ELF-1 (cell line): ENCODE measurements around the gene TMEM269.
A peak's percentile ranks its signal among the peaks of the same experiment; 100 is the strongest.
"Not testable (repeated sequence)": the region's sequence is repeated elsewhere in the genome, so short reads cannot be mapped to it uniquely, and the experiment has no call there.

ENCODE experiments used
- DNase-seq: peaks from one replicate; pipeline ENCODE4 v3.0.0-alpha.2; 2016; ENCODE audit warnings: low read depth, low spot score

The TMEM269 gene

DNA sequence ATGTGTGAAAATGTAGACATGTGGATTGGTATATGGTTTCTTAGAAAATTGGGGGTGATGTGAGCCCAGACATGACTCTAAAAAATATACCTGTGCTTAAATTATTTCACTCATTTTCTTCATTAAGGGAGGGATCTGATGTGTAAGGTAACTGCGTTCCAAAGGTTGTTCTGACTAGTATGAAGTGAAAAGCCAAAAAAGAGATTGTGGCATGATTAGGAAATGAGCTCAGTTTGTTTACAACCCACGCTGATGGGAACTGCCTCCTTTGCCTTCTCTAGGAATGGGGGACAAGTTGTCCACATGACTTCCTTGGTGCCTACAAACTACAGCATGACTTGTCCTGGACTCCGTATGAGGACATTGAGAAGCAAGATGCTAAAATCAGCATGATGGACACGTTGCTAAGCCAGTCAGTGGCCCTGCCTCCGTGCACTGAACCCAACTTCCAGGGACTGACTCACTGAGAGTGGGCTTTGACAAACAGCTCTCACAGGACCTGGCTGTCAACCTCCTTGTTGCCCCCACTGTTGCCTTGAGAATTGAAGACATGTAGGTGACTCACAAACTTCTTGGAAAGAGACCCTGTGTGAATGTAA lies 9.8 kb upstream of the TMEM269 start:
- DNase-seq: no peak

DNA sequence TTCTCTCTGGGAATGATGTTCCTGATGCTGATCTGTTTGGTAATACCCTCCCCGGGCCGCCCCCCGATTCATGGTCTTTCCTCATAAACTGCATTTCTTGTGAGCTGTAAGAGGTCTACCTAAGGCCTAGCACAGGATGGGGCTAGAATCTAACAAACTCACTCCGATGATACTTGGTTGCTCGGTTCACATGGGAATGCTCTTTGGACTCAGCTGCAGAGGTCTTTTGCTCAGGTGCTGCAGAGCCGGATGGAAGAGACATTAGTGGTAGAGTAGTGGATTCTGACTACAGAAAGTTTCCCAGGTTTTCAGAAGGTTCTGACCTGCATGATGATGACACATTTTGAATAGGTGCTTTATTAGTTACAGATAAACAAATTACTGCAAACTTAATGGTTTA lies 8.3 kb upstream of the TMEM269 start:
- DNase-seq: no peak

DNA sequence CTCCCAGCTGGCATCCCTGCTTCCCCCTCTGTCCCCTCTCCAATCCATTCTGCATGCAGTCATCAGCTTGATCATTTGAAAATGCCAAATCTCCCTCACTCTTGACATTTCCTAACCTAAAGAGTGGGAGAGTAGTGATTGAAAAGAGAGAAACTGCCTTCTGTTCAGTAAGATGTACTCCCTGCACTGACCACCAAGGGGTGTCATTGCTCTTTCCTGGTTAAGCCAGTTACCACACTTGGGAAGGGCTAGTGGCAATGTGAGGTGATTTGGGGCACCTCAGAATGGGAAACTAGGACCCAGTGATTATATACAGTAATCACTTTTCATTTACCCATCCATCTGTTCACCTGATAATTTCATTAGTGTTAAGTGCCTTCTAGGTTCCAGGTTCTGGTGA lies 6.9 kb upstream of the TMEM269 start:
- no peak for DNase-seq

DNA sequence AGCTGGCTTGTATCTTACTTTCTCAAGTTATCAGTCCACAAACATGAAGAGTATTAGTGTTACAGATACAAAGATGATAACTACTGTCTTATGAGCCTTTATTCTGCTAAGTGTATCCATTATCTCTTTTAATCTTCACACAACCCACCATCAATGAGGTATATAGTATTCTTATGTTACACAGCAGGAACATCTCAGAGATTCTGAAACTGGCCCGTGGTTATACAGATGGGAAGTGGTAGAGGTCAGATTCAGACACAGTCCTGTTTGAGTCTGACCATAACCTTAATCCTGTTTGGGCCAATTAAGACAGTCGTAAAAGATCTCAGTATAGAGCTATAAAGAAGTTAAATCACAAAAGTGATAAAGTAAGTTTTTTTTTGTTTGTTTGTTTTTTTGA lies 5.1 kb upstream of the TMEM269 start:
- DNase-seq: no peak

DNA sequence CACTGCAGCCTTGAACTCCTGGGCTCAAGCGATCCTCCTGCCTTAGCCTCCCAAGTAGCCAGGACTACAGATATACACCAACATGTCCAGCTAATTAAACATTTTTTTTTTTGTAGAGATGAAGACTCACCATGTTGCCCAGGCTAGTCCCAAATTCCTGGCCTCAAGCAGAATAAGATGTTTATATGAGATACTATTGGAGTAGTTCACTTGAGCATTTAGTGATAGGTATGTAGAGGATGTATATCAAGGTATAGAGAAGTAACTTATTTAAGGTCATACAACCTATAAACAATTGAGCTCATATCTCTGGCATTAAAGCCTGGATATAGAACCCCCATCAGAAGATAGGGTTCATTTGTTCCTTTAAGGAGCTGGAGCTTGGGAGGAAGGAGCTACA lies 4.6 kb upstream of the TMEM269 start:
- DNase-seq: no peak

DNA sequence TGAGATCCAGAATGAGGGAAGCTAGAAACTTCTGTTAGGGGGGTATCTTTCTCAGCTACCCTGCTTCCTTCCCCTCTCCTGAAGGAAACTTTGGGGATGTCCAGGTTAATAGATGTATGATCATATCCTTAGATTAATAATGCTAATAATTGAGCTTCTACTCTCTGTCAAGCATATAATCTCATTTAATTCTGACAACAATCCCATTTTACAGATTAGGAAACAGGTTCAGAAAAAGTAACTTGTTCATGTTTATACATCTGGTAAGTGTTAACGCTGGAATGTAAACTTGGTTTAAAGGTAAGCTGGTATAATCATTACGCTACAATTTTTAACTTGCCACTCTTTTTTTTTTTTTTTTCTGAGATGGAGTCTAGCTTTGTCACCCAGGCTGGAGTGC lies 1.7 kb upstream of the TMEM269 start:
- DNase-seq: no peak

DNA sequence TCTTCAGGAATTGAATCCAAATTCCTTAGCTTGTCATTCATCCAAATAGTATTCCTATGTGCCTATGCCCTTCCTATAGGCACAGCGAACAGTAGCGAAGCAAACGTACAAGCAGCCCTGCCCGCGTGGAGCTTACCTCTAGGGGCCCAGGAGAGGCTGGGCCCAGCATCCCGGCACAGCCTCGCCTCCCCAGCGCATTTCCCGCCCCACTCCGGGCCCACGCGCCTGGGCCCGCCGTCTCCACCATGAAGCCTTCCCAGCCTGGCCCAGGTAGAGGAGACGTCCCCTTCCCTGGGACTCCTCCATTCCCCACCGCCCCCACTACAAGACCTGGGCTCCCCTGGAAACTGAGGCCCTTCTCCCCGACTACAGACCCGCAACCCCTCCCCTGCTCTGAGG lies 245 bp upstream of the TMEM269 start:
- DNase-seq: no peak

DNA sequence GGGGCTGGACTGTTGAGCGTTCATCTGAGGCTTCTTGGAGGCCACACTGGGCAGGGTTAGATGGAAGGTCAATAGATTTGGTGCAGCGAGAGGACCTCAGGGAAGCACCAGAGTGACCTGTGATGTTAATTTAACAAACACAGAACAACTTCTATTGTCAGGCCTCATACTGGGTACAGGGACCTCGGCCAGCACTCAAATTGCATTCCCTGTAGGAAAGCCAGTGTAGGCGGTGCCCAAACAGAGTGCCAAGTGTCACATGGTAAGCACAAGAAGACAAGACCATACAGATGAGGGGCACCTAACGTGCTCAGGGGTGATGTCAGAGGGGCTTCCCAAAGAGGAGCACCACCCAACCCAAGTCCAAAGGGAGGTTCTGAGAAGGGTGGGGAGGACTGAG lies 1.3 kb downstream of the TMEM269 start:
- DNase-seq: no peak

DNA sequence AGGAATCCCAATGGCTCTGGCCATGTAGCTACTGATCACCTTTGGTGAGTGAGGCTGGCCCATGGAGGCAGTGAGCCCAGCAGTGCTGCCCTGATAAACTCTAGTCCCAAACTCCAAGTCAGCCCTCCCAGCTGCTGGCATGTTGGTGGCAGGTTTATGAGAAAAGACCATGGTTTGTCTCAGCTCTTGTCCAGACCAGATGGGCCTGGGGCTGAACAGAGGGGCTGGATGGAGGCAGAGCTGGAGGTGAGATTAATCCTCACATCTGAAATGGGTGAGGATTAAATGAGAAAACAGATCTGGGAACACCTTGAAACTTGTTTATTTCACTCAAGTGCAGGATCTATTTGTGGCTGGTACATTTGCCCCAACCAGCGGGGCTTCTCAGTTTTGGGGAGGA lies 3.2 kb downstream of the TMEM269 start:
- DNase-seq: no peak

DNA sequence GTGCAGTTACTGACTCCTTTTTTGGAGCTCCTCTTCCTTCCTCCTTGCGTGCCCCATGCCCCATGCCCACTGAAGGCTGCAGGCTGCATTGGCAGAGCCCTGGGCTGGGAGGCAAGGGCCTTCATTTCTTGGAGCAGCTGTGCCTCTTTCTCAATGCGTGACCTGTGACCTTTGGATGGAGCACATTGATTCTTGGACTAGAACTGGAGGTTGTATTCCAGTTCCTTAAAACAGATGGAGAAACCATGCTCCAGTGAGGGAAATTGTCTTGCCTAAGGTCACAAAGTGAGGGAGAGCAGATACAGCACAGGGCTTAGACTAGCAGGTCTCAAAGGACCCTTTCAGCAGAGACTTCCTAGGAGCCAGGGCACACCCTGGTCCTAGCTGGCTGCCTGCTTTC lies 9.0 kb downstream of the TMEM269 start:
- DNase-seq: no peak

DNA sequence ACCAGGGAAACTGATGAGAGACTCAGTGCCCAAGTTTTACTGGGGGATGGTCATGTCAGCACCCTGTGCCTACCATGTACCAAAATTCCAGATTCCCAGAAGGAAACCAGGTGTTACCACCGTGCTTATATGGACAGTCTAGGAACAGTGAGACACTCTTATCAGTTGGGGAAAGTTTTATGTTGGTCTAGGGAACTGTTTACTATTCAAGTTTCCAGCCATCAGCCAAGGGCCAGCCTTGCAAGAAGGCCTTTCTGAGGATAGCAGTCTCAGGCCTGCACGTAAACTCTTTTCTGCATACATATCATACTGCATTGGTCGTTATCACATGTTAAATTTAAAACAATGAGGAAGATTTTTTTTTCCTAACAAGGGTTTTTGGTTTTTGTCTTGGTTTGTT lies 12.6 kb downstream of the TMEM269 start:
- DNase-seq: no peak

DNA sequence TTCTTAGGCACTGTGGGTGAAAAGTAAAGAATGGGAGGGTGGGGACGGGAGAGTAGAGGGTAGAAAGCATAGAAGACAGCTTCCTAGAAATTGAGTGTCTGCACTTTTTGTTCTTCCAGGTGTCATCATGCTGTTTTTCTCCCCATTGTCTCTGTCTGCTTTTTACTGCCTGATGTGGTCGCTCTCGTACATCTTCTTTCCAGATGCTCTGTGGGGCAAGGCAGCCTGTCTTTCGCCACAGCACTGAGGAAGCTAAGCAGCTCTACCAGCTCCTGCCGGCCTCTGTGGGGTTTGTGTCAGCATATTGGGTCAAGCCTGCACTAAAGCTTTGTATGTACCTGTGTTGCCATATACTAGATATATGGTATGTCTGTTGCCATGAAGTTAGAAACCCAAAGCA lies 13.2 kb downstream of the TMEM269 start:
- no peak for DNase-seq

DNA sequence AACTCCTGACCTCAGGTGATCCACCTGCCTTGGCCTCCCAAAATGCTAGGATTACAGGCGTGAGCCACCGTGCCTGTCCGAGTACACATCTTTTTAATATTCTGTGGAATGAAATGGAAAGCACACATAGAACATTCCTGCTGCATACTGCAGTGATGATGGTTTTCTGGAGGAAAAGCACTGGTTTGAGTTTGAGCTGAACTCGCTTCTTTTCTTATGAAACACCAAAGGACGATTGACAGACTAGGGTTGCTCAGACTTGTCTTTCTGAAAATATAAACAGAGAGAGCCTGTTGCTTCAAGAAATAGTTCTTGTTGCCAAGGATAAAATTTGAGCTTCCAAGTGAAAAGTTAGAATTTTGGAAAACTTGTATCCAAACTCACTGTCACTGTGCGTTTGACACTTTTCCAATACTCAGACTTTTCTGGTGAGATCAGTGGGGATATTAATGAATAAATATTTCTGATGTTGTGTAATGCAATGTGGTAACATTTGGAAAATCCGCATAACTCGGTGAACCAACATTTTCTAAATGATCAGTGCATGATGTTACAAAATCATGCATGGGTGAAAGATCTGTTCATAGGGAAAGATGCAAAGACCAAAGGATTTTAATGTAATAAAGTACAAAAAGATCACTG lies 17.2 kb downstream of the TMEM269 start:
- DNase-seq: no peak

DNA sequence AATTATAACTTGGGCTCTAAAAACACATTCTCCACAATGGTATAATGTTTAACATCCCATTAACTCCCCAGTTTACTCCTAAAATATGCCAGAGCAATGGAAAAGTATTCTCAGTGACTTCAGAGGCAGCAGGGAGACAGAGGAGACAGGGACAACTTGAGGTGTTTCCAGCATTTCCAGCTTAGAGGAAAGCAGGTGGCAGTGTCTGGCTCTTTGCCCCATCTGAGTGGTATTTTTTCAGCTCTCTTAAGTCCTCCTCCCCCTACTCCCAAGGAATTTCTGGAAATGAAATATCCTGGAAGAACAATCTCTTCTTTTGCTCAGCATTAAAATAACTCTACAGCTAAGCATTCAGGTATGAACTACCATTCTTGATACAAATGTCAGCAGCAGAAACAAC lies 21.4 kb downstream of the TMEM269 start:
- no peak for DNase-seq

DNA sequence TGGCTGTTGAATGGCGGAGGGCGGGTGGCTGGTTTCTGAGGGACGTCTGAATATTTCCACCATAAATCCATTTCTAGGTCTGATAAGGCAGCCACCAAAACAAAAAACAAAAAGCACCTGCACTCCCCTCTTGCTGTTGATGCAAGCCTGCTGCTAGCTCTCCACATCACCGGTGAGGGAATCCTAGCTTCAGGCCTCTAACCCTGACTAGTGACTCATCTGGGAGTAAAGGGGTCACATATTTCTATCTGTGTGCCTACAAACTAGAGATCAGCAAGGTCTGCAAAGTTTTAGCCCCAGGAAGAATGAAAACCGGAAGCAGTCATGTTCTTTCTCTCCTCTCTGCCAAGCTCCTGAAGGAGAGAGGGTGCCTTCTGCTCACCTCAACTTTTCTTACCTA lies 21.8 kb downstream of the TMEM269 start:
- no peak for DNase-seq

DNA sequence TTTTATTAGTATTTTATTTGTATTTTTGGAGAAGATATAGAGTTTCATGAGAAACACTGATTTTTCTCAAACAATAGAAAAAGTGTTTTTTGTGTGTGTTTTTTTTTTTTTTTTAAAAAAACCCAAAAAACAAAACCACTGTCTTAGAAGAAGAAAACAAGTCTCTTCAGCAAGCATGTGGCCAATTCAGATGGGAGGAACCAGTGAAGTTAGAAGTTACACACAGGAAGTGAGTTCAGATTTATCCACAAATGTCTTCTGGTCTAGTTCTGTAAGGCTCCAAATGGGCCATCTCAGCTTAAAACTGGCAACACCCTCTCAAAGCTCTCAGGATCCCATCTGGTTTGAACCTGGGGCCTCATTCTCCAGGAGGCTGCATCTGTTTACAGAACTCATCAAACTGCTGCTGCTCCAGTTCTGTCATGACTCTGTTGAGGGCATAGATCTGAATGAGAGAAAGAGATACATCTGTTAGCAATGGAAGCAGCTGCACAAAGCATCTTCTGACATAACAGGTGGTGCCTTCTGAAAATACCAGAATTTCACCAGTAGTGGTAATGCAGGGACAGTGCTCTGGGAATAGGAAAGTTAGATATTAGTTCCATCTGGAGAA lies 22.4 kb downstream of the TMEM269 start:
- no peak for DNase-seq

DNA sequence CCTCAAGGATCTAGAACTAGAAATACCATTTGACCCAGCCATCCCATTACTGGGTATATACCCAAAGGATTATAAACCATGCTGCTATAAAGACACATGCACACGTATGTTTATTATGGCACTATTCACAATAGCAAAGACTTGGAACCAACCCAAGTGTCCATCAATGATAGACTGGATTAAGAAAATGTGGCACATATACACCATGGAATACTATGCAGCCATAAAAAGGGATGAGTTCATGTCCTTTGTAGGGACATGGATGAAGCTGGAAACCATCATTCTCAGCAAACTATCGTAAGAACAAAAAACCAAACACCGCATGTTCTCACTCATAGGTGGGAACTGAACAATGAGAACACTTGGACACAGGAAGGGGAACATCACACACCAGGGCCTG lies 30.0 kb downstream of the TMEM269 start:
- not testable (repeated sequence) for DNase-seq

DNA sequence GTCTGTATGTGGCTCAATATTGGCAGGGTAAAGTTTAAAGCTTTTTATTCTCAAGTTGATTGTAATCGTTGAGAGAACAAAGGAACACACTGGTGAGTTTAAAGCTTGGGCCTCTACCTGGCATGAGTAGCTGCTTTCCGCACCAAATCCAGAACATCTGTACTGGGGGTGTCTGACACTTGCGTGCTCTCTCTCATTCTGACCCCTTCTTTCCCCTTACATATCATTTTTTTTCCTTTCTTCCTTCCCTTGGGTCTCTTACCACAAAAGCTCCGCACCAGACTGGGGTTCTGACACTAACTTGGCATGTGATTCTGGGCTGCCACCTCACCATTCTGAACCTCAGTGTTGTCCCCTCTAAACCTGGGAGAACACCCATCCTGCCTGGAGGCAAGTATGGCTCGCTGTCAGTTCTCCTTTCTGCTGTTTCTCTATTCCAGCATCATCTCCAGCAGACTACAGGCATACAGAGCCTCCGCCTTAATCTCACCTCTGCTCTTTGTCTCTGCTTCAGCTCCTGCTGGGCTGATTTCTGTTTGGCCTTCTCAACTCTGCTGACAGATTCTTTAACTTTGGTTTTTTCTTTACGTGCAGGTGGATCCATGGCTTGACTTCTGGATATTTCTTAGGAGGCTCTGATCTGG lies 31.3 kb downstream of the TMEM269 start:
- DNase-seq: peak; percentile 53

DNA sequence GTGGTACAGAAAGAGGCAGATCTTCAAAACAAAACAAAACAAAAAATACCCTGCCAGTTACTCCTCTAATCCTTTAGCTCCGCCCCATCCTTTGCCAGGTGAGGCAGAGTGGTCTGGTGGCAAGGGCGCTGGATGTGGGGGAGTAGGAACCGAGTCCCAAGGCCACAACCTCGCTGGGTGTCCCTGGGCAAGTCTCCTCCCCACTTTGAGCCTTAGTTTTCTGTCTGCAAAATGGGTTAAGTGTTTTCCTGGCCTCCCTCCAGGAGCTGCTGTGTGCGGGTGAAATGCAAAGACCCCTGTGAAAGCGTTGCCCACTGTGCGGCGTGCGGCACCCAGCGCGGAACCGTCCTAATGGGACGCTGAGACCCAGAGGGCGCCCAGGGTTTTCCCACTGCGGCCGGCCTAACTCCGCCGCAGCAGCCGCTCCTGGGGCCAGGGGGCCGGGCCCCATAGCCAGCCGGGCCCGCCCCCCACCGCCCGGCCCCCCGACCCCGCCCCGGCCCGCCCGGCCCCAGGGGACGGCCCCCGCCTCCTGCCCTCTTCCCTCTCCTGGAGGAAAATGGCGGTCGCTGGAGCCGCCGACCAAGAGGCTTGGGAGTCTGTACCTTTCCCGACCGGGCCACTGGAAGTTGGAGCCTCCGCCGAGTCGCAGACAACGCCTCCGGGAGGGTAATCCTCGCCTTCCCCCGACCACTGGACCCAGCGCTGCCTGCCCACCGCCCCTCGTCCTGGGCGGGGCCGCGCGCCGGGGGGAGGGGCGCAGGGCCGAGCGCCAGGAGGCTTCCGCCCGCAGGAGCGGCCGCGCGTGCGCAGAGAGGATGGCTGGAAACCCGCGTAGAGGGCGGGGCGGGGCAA lies 32.0 kb downstream of the TMEM269 start, which contains the start of the genes ERMAP and SVBP:
Gene ERMAP, plus strand, starts transcription at position 538 of the 855 bp plus-strand sequence. CDS start 13,327 bp downstream, outside the sequence.
Gene SVBP, minus strand, starts transcription at position 813 of the 855 bp plus-strand sequence. CDS start 853 bp downstream, outside the sequence.
- peak; percentile 94 for DNase-seq

DNA sequence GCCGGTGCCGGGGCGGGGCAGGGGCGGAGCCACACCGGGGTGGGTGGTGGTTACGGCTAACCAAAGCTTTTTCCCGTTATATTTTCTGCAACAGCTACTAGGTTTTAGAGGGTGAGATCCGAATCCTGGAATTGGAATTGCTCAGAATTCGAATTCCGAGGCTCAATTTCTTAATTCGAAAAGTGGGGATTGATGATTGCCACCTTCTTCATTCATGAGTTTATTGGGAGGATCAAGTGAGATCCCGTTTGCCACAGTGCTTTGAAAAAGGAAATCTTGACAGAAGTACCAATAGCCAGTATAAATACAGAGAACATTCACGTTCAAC lies 32.6 kb downstream of the TMEM269 start:
- no peak for DNase-seq

DNA sequence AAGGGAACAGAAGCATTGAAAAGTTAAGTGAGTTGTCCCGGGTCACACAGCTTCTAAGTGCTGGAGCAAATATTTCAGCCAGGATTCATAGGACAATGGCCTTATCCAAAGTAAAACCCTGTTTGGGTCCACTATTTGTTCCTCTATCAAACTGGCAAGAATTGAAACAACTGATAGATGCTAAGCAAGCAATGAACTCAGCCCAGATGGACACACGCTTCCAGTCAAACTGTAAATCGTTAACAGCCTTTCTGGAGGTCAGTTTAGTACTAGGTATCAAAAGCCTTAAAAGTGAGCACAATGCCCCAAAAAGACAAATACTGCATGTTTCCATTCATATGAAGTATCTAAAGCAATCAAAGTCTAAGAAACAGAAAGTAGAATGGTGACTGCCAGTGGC lies 33.2 kb downstream of the TMEM269 start:
- no peak for DNase-seq

DNA sequence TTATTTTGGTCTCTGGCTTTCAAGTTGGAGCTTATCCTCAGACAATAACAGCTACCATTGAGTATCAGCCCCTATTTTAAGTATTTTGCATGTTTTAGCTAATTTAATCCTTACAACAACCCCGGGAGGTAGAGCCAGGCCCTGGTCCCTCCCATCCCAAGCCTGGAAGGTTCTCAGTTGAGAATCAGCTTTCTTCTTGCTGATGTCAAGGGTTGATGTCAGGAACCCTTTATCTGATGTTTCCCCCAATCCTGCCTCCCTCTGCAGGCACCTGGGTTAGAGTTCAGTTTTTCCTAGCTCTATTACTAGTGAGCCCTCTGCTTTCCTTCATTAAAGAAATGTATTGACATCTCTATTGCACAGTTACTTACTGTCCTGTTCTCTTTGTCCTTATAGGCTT lies 36.0 kb downstream of the TMEM269 start:
- DNase-seq: no peak
